HCT116 (cell line): ENCODE measurements around the gene FAM221B.

Source experiments
- CEBPB ChIP-seq: IDR thresholded peaks from 2 replicates; pipeline ENCODE4 v1.6.1; 2012; ENCODE audit warnings: low read depth
- CTCF ChIP-seq, 3 experiments: fragments of 200-600 bp in 1 of 3; sonication (generic) in 1 of 3; IDR thresholded peaks in 2 of 3; conservative IDR thresholded peaks in 1 of 3; 2 replicates each; pipeline ENCODE4 v1.5.1; 2012 to 2017; ENCODE audit warnings: low read depth in 2 of 3, low read length in 2 of 3, antibody characterized with exemption in 1 of 3, borderline replicate concordance in 1 of 3, control low read depth in 1 of 3, mild to moderate bottlenecking in 1 of 3, mixed read lengths in 1 of 3, mixed run types in 1 of 3, moderate library complexity in 1 of 3; ENCODE audit not compliant: insufficient read depth in 1 of 3
- EZH2phosphoT487 ChIP-seq: fragments of 200-600 bp; IDR thresholded peaks from 2 replicates; pipeline ENCODE4 v1.6.1; 2018; ENCODE audit warnings: antibody characterized with exemption, borderline replicate concordance
- MAX ChIP-seq: IDR thresholded peaks from 2 replicates; pipeline ENCODE4 v1.6.1; 2012
- POLR2A ChIP-seq: IDR thresholded peaks from 2 replicates; pipeline ENCODE4 v1.7.0; 2011; ENCODE audit warnings: borderline replicate concordance; ENCODE audit not compliant: insufficient read depth, insufficient read length; ENCODE audit errors: extremely low read depth
- POLR2AphosphoS5 ChIP-seq: IDR thresholded peaks from 2 replicates; pipeline ENCODE4 v1.6.1; 2011; ENCODE audit warnings: mild to moderate bottlenecking, low read depth, low read length, moderate library complexity
- REST ChIP-seq: IDR thresholded peaks from 2 replicates; pipeline ENCODE4 v1.6.1; 2012; ENCODE audit warnings: low read depth
- SIN3A ChIP-seq: IDR thresholded peaks from 2 replicates; pipeline ENCODE4 v1.6.1; 2012; ENCODE audit warnings: low read depth
- SP1 ChIP-seq: IDR thresholded peaks from 2 replicates; pipeline ENCODE4 v1.6.1; 2012; ENCODE audit warnings: low read depth
- ZFX ChIP-seq: fragments of 450-650 bp; IDR thresholded peaks from 2 replicates; pipeline ENCODE4 v1.6.1; 2017
- ZNF274 ChIP-seq: fragments of 200-500 bp; sonication (Bioruptor generic); IDR thresholded peaks from 2 replicates; pipeline ENCODE4 v1.6.1; 2014; ENCODE audit warnings: mild to moderate bottlenecking, low read depth, low read length, inconsistent platforms

- TF ChIP-seq CTCF (IDR thresholded peaks at IDR 0.05 in 2 of 3, conservative IDR thresholded peaks at IDR 0.05 in 1 of 3; ENCODE audit: borderline replicate concordance in 1 of 3, insufficient read depth in 1 of 3, low read depth in 2 of 3, low read length in 2 of 3) (no peak), SP1 (no peak), ZNF274 (no peak), EZH2phosphoT487 (no peak), MAX (no peak), CEBPB (no peak), ZFX (no peak), POLR2AphosphoS5 (no peak), SIN3A (no peak), POLR2A (no peak), REST (no peak)
These were observed 61.5 kb downstream of the FAM221B start for GRCh38 chr9:35766997-35767396.
